ENCODE data around the gene CYB561D1. TPM values are rescaled to one million over a fixed set of nuclear protein-coding genes. Genes with fewer than 3 reads are reported as not detected.

CYB561D1 gene
- total RNA-seq, 2 experiments from 2014 or later: 12.0 to 15.0 TPM

DNA sequence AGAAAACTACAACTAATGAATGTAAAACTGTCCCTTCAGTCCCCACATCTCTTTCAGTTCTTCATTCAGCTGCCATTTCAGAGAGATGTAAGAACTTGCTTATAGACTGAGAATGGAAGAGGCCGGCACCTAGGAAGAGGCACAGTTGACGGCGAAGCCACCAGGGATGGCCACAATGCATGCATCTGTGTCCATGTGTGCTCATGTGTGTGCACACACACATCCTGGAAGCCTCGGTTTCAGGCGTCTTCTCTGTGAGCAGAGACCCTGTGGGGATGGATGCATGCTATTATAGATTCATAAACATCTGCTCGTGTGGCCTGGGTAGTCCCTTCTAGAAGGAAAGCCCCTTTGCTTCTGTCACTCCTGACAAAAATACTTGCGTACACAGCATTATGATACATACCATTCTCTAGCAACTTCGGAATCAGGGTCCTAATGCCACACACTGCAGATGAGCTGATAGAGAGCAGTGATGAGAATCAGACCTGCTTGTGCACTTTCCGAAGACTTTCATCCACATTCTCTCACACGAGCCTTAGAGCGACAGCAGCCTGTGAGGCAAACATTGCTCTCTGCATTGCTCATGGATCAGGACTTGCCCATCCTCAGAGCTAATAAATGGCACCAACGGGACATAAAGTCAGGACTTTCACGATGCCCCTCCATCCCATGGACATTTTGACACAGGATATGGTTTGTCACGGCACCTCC lies 33.4 kb downstream of the CYB561D1 start:
- Mint-ChIP-seq H3K4me3 (no peak overlapping the region), H3K36me3 (ENCODE audit: low read depth) (no peaks in the 10 kb centered on the region), H3K9me3 (no peaks in the 10 kb centered on the region), H3K27me3 (no peaks in the 10 kb centered on the region), H3K27ac (no peak overlapping the region), H3K4me1 (ENCODE audit: low read depth) (peaks cover 24% of the 10 kb centered on the region)
- TF ChIP-seq, protein P1, sequence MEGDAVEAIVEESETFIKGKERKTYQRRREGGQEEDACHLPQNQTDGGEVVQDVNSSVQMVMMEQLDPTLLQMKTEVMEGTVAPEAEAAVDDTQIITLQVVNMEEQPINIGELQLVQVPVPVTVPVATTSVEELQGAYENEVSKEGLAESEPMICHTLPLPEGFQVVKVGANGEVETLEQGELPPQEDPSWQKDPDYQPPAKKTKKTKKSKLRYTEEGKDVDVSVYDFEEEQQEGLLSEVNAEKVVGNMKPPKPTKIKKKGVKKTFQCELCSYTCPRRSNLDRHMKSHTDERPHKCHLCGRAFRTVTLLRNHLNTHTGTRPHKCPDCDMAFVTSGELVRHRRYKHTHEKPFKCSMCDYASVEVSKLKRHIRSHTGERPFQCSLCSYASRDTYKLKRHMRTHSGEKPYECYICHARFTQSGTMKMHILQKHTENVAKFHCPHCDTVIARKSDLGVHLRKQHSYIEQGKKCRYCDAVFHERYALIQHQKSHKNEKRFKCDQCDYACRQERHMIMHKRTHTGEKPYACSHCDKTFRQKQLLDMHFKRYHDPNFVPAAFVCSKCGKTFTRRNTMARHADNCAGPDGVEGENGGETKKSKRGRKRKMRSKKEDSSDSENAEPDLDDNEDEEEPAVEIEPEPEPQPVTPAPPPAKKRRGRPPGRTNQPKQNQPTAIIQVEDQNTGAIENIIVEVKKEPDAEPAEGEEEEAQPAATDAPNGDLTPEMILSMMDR (IDR thresholded peaks at IDR 0.05): no peak
- Histone ChIP-seq H3K4me1 (ENCODE audit: insufficient read depth, low read length) (peaks cover 27% of the 10 kb centered on the region), H3K27me3 (ENCODE audit: control insufficient read depth in 1 of 2, insufficient read depth in 2 of 2, low read length in 2 of 2) (no peaks in the 10 kb centered on the region), H3K27ac (ENCODE audit: low read depth in 1 of 2, low read length in 2 of 2) (no peak overlapping the region), H3K4me3 (ENCODE audit: low read length) (no peak overlapping the region), H3K9me3 (ENCODE audit: control insufficient read depth in 1 of 2, insufficient read depth in 1 of 2, low read length in 2 of 2) (no peaks in the 10 kb centered on the region), H3K36me3 (ENCODE audit: insufficient read depth, low read length) (no peaks in the 10 kb centered on the region)
- intact Hi-C loops (cut with DNase I, micrococcal nuclease): no loop called here
- ChIA-PET CTCF (interaction anchor here (10.3 kb wide), 1 partner anchor 28 kb away, joined by 474 read pairs; the partner anchor contains the start of genes AMIGO1 and CYB561D1), POLR2A (interaction anchor here (8.8 kb wide), 1 partner anchor 27 kb away, joined by 318 read pairs; the partner anchor contains the start of genes AMIGO1 and CYB561D1)
- DNase-seq: no peak
- ATAC-seq (ENCODE audit: poor library complexity): no peak

DNA sequence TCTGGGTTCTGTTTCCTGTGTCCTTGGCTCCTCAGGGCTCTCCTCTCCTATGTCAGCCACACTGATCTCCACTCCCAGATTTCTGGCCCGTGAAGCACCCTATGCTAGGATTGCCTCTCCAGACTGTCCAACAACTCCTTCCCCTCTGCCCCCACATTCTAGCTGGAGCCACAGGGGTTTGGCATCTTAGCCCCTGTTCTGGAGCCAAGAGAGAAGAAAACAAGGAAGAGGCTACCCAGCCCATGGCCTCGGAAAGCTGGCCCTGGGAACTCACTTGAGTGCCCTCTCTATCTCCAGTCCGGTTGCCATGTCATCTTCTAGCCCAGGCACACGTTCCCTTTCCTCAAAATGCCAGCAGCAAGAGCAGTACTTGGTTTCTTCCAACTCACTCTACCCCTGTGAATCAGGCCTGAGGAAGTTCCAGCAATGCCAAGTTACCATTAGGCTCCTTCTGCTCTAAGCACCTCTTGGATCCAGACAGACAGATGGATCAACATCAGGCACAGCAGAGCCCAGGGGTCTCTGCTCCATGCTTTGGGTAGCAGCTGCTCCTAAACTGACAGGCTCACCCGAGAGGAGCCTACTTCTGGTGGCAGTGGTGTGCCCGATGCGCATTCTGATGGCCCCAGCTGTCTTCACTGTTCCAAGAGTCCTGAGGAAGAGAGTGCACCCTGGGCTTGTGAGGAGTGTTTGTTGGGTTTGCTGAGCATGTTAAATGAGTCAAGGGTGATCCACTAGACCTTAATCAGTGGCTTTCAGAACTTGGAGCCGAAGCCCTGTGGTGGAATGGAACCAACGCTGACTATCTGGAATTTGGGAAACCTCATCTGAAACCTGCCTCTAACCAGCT lies 34.2 kb downstream of the CYB561D1 start:
- Mint-ChIP-seq H3K4me1 (ENCODE audit: low read depth) (peaks cover 32% of the 10 kb centered on the region), H3K9me3 (no peaks in the 10 kb centered on the region), H3K27me3 (no peaks in the 10 kb centered on the region), H3K36me3 (ENCODE audit: low read depth) (no peaks in the 10 kb centered on the region), H3K27ac (no peak overlapping the region), H3K4me3 (no peak overlapping the region)
- TF ChIP-seq, protein P1 (IDR thresholded peaks at IDR 0.05): no peak
- peaks cover 35% of the 10 kb centered on the region for H3K4me1 ChIP-seq (ENCODE audit: insufficient read depth, low read length)
- no peak overlapping the region for H3K4me3 ChIP-seq (ENCODE audit: low read length)
- H3K27ac ChIP-seq (ENCODE audit: low read depth in 1 of 2, low read length in 2 of 2): no peak overlapping the region
- intact Hi-C loops (cut with DNase I, micrococcal nuclease): no loop called here
- ATAC-seq (ENCODE audit: poor library complexity) (no peak), DNase-seq (no peak)
- H3K36me3 ChIP-seq (ENCODE audit: insufficient read depth, low read length): no peaks in the 10 kb centered on the region
- ChIA-PET POLR2A (interaction anchor here (8.8 kb wide), 1 partner anchor 27 kb away, joined by 318 read pairs; the partner anchor contains the start of genes AMIGO1 and CYB561D1), CTCF (interaction anchor here (10.3 kb wide), 1 partner anchor 29 kb away, joined by 474 read pairs; the partner anchor contains the start of genes AMIGO1 and CYB561D1)
- no peaks in the 10 kb centered on the region for H3K9me3 ChIP-seq (ENCODE audit: control insufficient read depth in 1 of 2, insufficient read depth in 1 of 2, low read length in 2 of 2)
- H3K27me3 ChIP-seq (ENCODE audit: control insufficient read depth in 1 of 2, insufficient read depth in 2 of 2, low read length in 2 of 2): no peaks in the 10 kb centered on the region

DNA sequence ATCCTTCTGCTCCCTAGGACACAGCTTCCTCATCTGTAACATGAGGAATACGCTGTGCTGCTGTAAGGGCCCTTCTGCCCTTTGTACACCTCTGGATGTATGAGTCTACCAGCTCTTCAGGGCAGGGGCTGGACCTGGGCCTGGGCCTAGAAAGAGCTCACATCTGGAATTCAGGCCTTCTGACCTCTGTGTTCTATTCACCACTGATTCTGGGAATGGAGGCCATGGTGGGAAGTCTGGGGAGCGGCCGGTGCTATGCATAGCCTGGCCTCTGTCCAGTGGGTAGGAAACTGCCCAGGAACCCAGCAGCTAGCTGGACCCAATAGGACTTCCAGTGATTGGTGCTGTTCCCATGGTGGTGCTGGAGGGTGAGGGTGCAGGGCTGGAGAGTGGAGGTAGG lies 34.8 kb downstream of the CYB561D1 start:
- H3K27me3 ChIP-seq (ENCODE audit: control insufficient read depth in 1 of 2, insufficient read depth in 2 of 2, low read length in 2 of 2): no peaks in the 10 kb centered on the region
- POLR2A ChIA-PET: interaction anchor here (8.8 kb wide), 1 partner anchor 28 kb away, joined by 318 read pairs; the partner anchor contains the start of genes AMIGO1 and CYB561D1
- no peak overlapping the region for H3K27ac Mint-ChIP-seq

More for the DNA sequence above, 34.8 kb downstream of the CYB561D1 start:
- H3K27ac ChIP-seq (ENCODE audit: low read depth in 1 of 2, low read length in 2 of 2): no peak overlapping the region
- Mint-ChIP-seq H3K36me3 (ENCODE audit: low read depth) (no peaks in the 10 kb centered on the region), H3K4me3 (no peak overlapping the region), H3K4me1 (ENCODE audit: low read depth) (peaks cover 35% of the 10 kb centered on the region), H3K9me3 (no peaks in the 10 kb centered on the region), H3K27me3 (no peaks in the 10 kb centered on the region)
- peaks cover 35% of the 10 kb centered on the region for H3K4me1 ChIP-seq (ENCODE audit: insufficient read depth, low read length)
- H3K4me3 ChIP-seq (ENCODE audit: low read length): no peak overlapping the region
- H3K9me3 ChIP-seq (ENCODE audit: control insufficient read depth in 1 of 2, insufficient read depth in 1 of 2, low read length in 2 of 2): no peaks in the 10 kb centered on the region
- CTCF ChIA-PET: interaction anchor here (10.3 kb wide), 1 partner anchor 29 kb away, joined by 474 read pairs; the partner anchor contains the start of genes AMIGO1 and CYB561D1
- intact Hi-C loops (cut with DNase I, micrococcal nuclease): no loop called here
- ATAC-seq (ENCODE audit: poor library complexity): no peak
- TF ChIP-seq, protein P1 (IDR thresholded peaks at IDR 0.05): no peak
- H3K36me3 ChIP-seq (ENCODE audit: insufficient read depth, low read length): no peaks in the 10 kb centered on the region
- no peak for DNase-seq
